HG02763 (cell line): ENCODE data around the gene TFCP2.

Source experiments
- ATAC-seq: cut with Tn5 transposase; IDR thresholded peaks from one replicate; pipeline ENCODE4 v1.9.1; 2021; ENCODE audit warnings: mild to moderate bottlenecking, moderate library complexity; ENCODE audit not compliant: unreplicated experiment

The TFCP2 gene

DNA sequence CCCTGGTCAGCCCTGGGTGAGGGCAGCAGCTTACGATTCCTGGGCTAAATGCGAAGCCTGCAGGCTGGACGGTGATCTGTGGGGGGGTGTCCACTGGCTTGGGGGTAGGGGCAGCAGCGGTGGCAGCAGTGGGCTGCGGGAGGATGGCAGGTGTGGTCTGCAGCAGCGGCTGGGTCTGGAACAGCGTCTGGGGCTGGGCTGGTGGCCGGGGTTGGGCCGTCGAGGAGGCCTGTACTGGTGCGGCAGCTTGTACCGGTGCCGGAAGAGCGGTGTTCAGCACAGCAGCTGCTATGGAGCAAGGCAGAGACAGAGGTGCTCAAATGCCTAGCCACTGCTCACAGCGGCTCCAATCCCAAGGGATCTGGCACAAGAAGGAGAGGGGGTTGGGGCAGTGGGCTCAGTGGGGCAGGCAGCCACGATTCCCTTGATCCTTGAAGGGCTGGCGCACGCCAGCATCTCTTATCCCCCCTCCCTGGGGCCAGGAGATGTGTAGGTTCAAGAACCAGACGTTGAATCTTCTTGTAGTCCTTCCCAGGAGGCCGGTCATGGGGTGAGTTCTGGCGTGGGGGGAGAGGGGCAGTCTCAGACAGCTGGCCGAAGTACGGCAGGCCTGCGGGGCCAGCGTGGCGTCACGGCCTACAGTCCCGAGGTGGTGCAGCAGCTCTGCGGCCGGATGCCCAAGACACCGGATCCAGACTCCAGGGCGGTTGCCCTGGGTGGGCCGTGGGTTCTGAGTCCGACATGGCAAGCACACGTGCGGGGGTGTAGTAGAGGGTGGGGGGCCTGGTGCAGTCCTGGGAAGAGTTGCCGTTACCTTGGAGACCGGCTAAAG lies 25.0 kb upstream of the TFCP2 start:
- no peak for ATAC-seq

DNA sequence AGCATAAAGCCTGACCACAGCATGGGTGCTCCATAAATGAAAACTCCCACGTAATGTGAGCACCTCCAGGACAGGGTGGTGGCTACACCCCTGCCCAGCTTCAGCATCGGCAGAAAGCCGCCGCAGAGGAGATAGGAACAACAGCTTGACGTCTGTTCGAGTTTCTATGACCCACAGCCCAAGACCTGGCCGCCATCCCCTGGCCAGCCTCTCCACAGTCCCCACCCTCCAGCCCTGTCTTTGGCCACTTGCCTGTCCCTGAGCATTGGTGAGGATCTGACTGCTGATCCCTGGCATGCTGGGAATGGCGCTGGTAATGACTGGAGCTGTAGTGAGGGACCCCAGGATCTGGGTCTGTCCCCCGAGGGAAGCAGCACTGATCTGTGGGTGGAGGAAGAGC lies 23.6 kb upstream of the TFCP2 start:
- no peak for ATAC-seq

DNA sequence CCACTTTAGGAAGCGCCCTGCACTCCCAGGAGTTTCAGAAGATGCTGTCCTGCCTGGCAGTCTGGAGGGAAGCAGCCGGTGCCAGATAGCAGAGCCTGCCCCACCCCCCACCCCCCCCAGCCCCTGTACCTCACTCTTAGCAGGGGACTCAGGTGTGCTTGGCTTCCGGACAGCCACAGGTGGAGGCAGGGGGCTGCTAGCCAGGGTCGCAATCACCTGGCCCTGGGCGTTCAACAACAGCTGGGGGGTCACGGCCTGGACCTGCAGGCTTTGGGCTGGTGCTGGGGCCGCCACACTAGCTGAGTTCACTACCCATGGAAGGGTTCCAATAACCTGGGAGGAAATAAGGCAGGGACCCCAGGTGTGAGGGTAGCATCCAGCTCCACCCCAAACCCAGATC lies 22.9 kb upstream of the TFCP2 start:
- no peak for ATAC-seq

DNA sequence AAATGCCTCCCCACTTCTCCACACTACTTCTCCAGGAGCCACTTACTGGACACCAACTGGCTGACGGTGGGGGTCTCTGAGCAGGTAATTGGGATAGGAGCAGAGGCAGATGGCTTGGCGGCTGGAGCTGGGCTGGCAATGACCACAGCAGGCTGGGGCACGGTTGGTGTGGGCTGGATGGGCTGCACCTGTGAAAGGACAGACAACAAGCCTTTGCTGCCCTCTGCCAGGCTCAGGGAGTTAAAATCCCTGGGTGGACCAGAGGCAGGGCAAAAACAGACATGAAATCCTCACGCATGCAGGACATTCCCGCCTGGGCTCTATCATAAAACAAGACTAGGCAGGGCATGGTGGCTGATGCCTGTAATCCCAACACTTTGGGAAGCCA lies 19.3 kb upstream of the TFCP2 start:
- ATAC-seq: no peak

DNA sequence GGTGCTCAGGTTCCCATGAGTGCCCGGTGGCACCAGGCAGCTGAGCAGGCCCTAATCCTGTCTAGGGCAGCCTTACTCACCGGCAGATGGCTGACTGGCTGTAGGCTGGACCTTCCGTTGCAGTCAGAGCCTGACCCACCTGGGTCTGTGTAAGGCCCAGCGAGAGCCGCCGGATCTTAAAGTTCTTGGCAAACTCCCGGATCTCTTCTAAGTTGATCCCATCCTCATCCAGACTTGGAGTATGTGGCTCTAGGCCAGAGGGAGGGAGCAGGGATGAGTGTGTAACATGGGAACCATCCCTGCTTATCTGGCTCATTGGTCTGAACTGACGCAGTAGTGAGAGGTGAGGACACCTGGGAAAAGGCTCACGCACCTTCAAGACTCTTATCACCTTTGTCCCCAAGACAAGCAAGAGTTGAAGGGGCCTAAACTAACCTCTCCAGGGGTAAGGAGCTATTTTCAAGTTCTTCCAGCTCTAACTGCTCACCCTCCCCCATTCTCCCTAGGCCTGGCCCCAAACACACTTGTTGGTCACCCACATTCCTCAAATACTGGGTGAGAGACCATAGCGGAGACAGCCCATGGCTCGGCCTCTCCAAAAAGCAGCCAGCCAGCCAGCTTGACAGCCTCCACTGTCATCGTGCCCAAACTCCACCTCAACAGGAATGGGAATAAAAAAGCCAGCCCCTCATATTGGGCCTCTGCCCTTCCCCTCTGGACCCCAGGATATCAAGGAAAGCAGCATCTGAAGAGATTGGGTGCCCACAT lies 18.8 kb upstream of the TFCP2 start:
- ATAC-seq: no peak

DNA sequence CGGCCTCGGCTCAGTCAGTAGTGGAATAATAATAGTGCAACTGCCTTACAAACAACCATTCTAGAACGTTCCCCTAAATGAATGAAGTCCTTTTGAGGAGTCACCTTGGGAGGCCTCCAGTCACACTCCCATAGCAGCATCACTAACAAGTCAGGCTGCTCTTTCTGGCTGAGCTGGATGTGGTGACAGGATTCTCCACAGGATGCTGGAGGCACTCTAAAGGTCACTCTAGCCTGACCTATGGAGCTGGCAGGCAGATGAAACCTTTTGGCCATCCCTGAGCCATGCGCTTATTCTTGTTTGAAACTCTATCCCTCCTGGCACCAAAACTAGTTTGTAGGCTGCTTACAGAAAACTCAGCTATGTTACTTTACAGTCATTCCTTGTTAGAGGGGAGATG lies 17.9 kb upstream of the TFCP2 start:
- ATAC-seq: no peak

DNA sequence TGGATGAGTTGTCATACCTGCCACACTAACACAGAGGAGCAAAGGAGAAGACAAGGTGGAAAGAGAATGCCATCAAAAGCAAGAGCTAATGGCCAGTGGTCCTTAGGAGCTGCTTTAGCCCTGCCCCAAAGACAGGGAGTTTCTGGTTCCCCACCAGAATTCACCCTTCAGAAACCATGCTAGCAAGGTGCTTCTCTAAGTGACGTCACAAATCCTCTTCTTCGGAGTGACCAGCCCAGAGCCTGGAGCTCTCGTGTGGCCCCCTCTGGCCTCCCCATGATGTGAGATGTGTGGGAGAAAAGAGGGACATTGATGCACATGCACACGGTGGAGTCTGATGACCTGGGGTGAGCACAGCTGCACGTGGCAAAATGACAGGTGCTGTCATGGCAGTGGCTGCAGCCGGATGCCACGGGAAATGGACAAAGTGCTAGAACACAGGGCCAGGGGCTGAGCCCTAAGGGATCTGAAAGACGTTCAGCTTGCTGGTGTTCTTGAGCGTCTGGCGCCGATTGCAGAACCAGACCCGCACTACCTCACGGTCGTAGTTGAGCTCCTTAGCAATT lies 16.9 kb upstream of the TFCP2 start:
- ATAC-seq: no peak

DNA sequence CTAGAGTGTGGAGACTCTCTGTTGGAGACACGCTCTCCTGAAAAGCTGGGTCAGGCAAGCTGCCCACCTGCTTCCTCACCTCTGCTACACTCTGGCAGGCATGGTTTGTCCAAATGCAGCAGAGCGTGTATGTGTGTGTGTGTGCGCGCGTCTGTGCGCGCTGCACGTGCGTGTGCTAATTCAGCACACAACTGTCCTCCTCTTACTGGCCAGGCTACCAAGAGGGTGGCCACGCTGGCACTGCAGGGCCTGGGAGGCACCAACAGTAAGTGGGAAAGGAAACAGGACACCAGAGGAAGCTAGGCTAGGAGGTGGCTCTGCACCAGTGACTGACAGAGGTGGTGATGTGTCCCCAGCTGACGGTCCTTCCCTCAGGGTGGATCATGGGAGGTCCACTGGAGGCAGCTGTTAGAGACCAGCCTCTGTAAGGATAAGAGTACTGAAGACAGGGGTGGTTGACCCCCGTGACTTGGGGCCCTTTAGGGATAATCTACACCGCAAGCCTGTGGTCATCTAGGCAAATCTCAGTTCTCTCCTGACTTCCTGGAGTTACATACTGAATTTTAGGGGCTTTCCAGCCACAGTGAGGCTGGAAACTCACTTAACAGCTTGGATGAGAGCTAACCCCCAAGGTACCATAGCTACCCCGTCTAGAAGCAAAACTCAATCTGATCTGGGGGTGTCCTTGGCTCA lies 15.6 kb upstream of the TFCP2 start:
- ATAC-seq: peak; percentile 43

DNA sequence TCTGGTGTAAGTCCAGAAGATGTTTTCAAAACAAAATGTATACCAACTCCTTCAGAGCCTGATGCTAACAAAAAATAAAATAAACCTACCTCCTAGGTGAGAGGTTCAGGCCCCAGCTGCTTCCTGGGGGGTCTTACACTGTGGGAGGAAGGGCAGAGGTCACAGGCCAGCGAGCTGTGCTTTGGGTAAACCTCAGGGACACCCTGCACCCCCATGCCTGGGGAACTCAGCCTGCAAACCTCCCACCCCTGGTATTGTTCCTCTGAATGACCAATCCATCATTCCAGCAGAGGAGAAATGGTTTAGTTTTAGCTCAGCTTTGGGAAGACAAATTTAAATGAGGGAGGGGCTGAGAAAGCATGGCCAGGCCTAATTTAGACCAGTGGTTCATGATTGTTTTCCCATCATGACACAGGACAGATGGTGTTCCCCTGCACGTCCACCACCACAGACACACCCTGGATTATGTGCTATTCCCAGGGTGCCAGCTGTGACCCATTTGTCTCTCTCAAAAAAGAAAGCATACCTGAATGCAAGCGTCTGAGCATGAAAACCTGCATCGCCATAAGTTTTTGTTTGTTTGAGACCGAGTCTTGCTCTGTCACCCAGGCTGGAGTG lies 14.5 kb upstream of the TFCP2 start:
- no peak for ATAC-seq

DNA sequence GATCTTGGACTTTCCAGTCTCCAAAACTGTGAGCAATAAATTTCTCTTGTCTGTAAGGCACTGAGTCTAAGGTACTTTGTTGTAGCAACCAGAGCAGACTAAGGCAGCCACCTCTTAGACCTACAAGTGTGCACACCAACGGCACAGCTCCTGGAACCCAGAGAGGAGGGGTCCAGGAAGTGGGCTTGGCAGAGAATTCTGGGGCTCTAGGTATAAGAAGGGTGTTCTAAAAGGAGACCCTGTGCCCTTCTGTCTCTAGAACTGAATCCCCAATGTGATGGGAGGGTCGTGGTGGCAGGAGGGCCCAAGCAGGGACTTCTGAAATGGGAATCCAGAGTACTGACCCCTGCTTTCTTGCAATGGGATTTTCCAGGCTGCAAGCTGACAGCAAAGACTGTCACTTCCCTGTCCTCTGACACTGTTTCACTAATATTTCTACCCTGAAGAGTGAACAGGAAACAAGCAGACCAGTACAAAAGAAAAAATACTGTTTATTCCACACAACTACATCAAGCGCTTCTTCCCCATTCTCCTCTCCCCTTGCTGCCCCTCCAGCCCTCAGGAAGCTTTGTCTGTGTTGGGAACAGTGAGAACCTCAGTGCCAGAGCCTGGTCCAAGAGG lies 13.6 kb upstream of the TFCP2 start:
- ATAC-seq: no peak

DNA sequence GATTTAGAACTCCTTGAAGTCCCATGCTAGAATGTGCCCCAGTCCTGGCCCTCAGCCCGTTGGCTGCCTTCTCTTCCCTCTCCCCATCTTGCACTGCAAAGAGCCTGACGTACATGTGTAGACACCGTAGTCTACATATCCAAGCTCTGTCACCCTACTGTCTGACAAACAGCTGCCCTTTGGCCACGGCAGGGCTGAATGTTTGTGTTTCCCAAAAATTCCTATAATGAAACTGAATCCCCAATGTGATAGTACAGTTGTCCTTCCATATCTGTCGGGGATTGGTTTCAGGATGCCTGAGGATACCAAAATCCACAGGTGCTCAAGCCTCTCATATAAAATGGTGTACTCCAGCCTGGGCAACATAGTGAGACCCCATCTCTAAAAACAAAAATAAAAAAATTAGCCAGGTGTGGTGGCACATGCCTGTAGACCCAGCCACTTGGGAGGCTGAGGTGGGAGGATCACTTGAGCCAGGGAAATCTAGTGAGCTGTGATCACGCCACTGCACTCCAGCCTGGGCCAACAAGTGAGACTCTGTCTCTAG lies 12.3 kb upstream of the TFCP2 start:
- ATAC-seq: no peak

DNA sequence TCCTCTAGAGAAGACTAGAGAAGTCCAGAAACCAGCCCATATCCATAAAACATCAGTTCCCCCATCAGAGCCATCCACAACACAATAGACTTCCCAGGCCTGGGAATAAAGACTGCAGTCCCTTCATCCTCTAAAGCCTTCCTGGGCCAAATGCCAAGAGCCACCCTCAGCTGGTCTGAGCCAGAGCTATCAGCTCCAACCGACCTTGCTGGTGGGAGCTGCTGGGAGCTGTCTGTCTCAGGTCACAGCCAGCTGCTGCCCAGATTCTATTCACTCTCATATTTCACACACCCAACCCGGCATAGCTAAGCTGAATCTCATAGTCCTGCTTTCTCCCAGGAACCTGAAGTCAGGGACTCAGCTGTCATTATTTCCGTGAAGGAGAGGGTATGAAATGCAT lies 10.9 kb upstream of the TFCP2 start:
- ATAC-seq: no peak

DNA sequence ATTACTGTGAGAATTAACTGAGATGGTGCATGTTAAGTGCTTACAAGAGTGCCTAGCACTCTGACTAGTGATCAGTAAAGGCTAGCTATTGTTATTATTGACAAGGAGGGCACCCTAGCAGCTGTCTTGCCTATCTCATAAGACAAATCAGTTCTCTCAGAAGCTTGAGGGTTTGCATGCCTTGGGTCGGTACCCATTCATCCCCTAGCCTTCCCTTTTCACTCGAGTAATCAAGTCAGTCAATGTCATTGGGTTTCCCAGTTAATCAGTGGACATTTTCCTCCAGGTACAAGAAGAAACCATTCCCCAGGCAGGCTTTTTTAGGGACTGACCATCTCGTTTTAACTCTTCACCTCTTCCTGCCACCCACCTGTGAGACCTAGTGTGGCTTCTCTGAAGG lies 10.4 kb upstream of the TFCP2 start:
- ATAC-seq: no peak

DNA sequence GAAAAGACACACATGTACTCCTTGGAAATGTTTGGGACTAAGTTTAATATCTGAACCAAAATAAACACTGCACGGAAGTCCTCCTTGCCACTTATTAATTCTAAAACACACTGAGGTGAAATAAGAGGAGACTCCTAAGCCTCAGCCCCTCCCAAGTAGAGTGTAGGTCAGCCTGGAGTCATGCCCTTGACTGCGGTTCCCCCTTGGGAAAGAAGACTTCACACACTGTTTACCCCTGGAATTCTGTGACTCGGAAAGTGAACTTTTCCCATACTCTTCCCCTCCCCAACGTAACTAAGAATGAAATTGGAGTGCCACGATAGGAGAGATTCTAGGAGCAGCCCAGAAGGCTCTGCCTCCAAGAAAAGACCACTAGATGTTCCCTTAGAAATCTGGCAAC lies 8.6 kb upstream of the TFCP2 start:
- ATAC-seq: no peak

DNA sequence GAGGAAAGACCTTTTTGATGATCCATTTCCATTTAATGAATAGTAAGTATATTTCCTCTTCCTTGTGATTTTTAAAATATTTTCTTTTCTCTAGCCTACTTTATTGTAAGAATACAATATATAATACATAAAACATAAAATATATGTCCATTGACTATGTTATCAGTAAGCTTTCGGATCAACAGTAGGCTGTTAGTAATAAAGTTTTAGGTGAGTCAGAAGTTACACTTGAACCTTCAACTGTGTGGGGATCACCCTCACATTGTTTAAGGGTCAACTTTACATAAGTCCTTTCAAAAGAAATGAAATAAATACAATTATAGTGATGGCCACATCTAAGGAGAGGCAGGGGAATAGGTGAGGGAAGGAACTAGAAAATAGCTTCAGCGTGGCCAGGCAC lies 5.0 kb upstream of the TFCP2 start:
- ATAC-seq: no peak

DNA sequence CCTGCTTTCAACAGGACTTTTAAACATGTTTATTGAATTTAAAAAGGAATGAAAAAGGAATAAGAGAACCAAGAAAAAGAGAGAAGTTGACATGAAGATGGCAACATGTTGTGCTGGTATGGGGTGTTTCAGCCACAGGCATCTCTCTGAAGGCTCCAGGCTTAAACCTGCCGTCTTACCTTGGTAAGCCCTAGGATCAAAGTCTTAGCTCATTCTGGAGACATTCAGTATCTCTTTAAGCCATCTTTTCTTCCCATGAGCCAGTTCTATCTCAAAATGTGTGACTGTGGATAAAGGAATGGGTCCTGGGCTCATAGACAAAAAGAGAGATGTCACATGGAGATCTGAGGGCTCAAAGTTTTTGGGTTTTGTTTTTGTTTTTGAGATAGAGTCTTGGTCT lies 1.6 kb upstream of the TFCP2 start:
- ATAC-seq: no peak

DNA sequence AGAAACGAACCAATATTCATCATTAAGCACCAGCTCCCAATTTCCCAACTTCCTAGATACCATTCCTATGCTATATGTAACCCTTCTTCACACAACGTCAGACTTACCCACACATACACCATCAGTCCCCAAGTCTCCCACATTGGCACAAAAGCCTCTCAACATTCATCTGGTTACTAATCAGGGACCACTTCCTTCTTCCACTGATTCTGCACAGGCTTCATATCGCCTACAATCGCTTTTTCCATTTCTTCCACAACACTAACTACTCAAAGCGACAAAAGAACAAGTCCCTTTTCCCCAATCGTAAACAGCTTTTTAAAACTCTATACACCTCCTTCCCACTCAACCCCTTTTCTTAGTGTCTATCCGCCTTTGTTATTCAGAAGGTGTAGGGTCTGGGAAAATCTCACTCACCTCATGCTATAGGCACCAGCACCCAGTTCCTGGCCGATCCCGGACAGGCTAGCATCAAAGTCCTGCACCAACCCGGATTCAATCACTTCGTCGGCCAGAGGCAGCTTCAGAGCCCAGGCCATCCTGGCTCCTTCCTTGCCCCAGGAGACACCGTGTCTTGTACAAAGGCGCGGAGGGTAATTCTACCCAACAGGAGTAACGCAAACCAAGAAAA lies 936 bp downstream of the TFCP2 start:
- peak; percentile 1 for ATAC-seq

DNA sequence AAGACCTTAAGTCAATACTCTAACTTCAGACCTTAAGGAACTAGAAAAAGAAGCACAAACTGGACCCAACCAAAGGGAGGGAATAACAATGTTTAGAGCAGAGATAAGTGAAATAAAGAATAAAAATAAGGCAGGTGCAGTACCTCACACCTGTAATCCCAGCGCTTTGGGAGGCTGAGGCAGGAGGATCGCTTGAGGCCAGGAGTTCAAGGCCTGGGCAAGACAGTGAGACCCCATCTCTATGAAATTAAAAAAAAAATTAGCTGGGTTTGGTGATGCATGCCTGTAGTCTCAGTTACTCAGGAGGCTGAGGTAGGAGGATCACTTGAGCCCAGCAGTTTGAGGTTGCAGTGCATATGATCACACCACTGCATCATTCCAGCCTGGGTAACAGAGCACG lies 9.1 kb downstream of the TFCP2 start:
- ATAC-seq: no peak

DNA sequence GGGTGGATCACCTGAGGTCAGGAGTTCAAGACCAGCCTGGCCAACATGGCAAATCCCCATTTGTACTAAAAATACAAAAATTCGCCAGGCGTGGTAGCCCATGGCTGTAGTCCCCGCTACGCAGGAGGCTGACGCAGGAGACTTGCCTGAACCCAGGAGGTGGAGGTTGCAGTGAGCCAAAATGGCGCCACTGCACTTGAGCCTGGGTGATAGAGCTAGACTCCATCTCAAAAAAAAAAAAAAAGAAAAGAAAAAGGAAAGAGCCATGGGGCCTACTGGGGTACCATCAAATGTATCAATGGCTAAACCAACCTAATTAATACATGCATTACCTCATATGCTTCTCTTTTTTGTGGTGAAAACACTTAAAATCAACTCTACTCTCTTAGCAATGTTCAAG lies 10.7 kb downstream of the TFCP2 start:
- no peak for ATAC-seq
